RWPE1 (cell line): ENCODE results near the gene CCDC148.

Source experiments
- CTCF ChIA-PET: fragments of 350-600 bp; sonication (Branson Sonifier 250); formaldehyde crosslinking; extraction: SDS; loops from one replicate; lab custom pipeline; 2021; lab: Yijun Ruan, JAX
- POLR2A ChIA-PET: fragments of 400-600 bp; formaldehyde crosslinking; extraction: SDS; loops from one replicate; lab custom pipeline; 2020; ENCODE audit warnings: antibody characterized with exemption; ENCODE audit not compliant: low non-redundant PET; lab: Yijun Ruan, JAX
- DNase-seq: peaks from one replicate; pipeline ENCODE4 v3.0.0; 2012; ENCODE audit warnings: low spot score
- H3K27ac ChIP-seq: fragments of 450-650 bp; 2 replicates; pipeline ENCODE4 v1.5.1; 2017
- CTCF ChIP-seq: fragments of 450-650 bp; conservative IDR thresholded peaks from 2 replicates; pipeline ENCODE4 v1.5.1; 2017; ENCODE audit warnings: low read depth, mild to moderate bottlenecking

Gene CCDC148

GRCh38 chr2:158493458-158493857, 36.9 kb upstream of the CCDC148 start:
- no peak for TF ChIP-seq CTCF
- H3K27ac ChIP-seq, result no peak overlapping the region
- POLR2A ChIA-PET, result no interaction called here
- no peak for DNase-seq
- CTCF ChIA-PET, result no interaction called here

- TF ChIP-seq CTCF, result no peak
- ChIA-PET CTCF (interaction anchor here (0.6 kb wide), 1 partner anchor 43 kb away, joined by 4 read pairs; no protein-coding TSS in a partner anchor), POLR2A (no interaction called here)
- no peak overlapping the region for H3K27ac ChIP-seq
- no peak for DNase-seq
Measured at GRCh38 chr2:158491072-158491471, 34.5 kb upstream of the CCDC148 start.

- no peak for TF ChIP-seq CTCF
- no peak for DNase-seq
- no peak overlapping the region for H3K27ac ChIP-seq
- ChIA-PET POLR2A (no interaction called here), CTCF (interaction anchor here (0.7 kb wide), 1 partner anchor 33 kb away, joined by 3 read pairs; the partner anchor contains the start of genes CCDC148 and PKP4)
Measured at GRCh38 chr2:158489366-158490112, 33.0 kb upstream of the CCDC148 start.

- no peak for TF ChIP-seq CTCF
- no peak for DNase-seq
- ChIA-PET POLR2A (no interaction called here), CTCF (interaction anchor here (0.6 to 0.9 kb wide), 2 partner anchors 9 to 30 kb away, joined by 3 read pairs; no protein-coding TSS in a partner anchor)
- no peak overlapping the region for H3K27ac ChIP-seq
Measured at GRCh38 chr2:158488442-158489216, 32.1 kb upstream of the CCDC148 start.

- H3K27ac ChIP-seq, result no peak overlapping the region
- no peak for DNase-seq
- ChIA-PET POLR2A (no interaction called here), CTCF (no interaction called here)
- TF ChIP-seq CTCF, result no peak
Measured at GRCh38 chr2:158487419-158487818, 30.9 kb upstream of the CCDC148 start.

- H3K27ac ChIP-seq, result no peak overlapping the region
- TF ChIP-seq CTCF, result no peak
- no peak for DNase-seq
- ChIA-PET CTCF (no interaction called here), POLR2A (no interaction called here)
Measured at GRCh38 chr2:158486970-158487325, 30.4 kb upstream of the CCDC148 start.
